Central memory CD8-positive, alpha-beta T cell (primary cell): ENCODE data around the gene PIK3R6.

Experiments used
- ATAC-seq: fragments of 150-1000 bp; cut with Tn5 transposase; replicated peaks from 2 replicates; pipeline ENCODE4 v1.10.0; 2022; ENCODE audit warnings: mild to moderate bottlenecking, moderate FRiP score, moderate number of reproducible peaks; ENCODE audit not compliant: poor library complexity, severe bottlenecking; ENCODE audit errors: extremely low read depth
- DNase-seq, 2 donors: peaks; one replicate each; pipeline ENCODE4 v3.0.0; 2021; ENCODE audit warnings: low spot score in 2 of 2
- H3K27ac Mint-ChIP-seq: one replicate; pipeline ENCODE4 v1.8.0; 2022; ENCODE audit warnings: low read depth, mild to moderate bottlenecking, moderate library complexity, mixed read lengths
- H3K27me3 Mint-ChIP-seq: one replicate; pipeline ENCODE4 v1.8.0; 2022; ENCODE audit warnings: mixed read lengths
- H3K36me3 Mint-ChIP-seq: one replicate; pipeline ENCODE4 v1.8.0; 2022; ENCODE audit warnings: mild to moderate bottlenecking, moderate library complexity, mixed read lengths; ENCODE audit not compliant: insufficient read depth
- H3K4me1 Mint-ChIP-seq: one replicate; pipeline ENCODE4 v1.8.0; 2022; ENCODE audit warnings: mixed read lengths
- H3K4me3 Mint-ChIP-seq: one replicate; pipeline ENCODE4 v1.8.0; 2022; ENCODE audit warnings: mild to moderate bottlenecking, moderate library complexity, mixed read lengths
- H3K9me3 Mint-ChIP-seq: one replicate; pipeline ENCODE4 v1.8.0; 2022; ENCODE audit warnings: mixed read lengths

Gene PIK3R6

GRCh38 chr17:8879410-8879809 is 11.9 kb upstream of the PIK3R6 start:
- Mint-ChIP-seq H3K4me1 (peaks cover 29% of the 10 kb centered on the region), H3K9me3 (no peaks in the 10 kb centered on the region), H3K4me3 (no peak overlapping the region), H3K36me3 (peaks cover 40% of the 10 kb centered on the region), H3K27ac (no peak overlapping the region), H3K27me3 (no peaks in the 10 kb centered on the region)
- DNase-seq (no peak), ATAC-seq (no peak)

- H3K27ac Mint-ChIP-seq: no peak overlapping the region
- no peak overlapping the region for H3K4me3 Mint-ChIP-seq
- H3K4me1 Mint-ChIP-seq: peaks cover 27% of the 10 kb centered on the region
Measured at GRCh38 chr17:8877984-8878383, 10.5 kb upstream of the PIK3R6 start.

GRCh38 chr17:8875957-8876356 is 8.5 kb upstream of the PIK3R6 start:
- Mint-ChIP-seq H3K36me3 (peaks cover 17% of the 10 kb centered on the region), H3K27me3 (no peaks in the 10 kb centered on the region), H3K4me1 (peaks cover 19% of the 10 kb centered on the region), H3K4me3 (no peak overlapping the region), H3K27ac (no peak overlapping the region), H3K9me3 (no peaks in the 10 kb centered on the region)
- DNase-seq (no peak), ATAC-seq (no peak)

More at GRCh38 chr17:8877984-8878383, 10.5 kb upstream of the PIK3R6 start:
- DNase-seq (no peak), ATAC-seq (no peak)
- Mint-ChIP-seq H3K36me3 (peaks cover 31% of the 10 kb centered on the region), H3K9me3 (no peaks in the 10 kb centered on the region), H3K27me3 (no peaks in the 10 kb centered on the region)

GRCh38 chr17:8875436-8875835 is 8.0 kb upstream of the PIK3R6 start:
- Mint-ChIP-seq H3K9me3 (no peaks in the 10 kb centered on the region), H3K4me1 (peaks cover 19% of the 10 kb centered on the region), H3K4me3 (no peak overlapping the region), H3K27ac (no peak overlapping the region), H3K36me3 (peaks cover 15% of the 10 kb centered on the region), H3K27me3 (no peaks in the 10 kb centered on the region)
- DNase-seq: no peak
- no peak for ATAC-seq

- ATAC-seq (no peak), DNase-seq (no peak)
- no peaks in the 10 kb centered on the region for H3K27me3 Mint-ChIP-seq
- H3K4me3 Mint-ChIP-seq: no peak overlapping the region
- H3K36me3 Mint-ChIP-seq: peaks cover 6% of the 10 kb centered on the region
- H3K4me1 Mint-ChIP-seq: peaks cover 28% of the 10 kb centered on the region
- H3K27ac Mint-ChIP-seq: no peak overlapping the region
- H3K9me3 Mint-ChIP-seq: no peaks in the 10 kb centered on the region
Measured at GRCh38 chr17:8873801-8874715, 6.6 kb upstream of the PIK3R6 start.

- no peak for DNase-seq
- peaks cover 32% of the 10 kb centered on the region for H3K4me1 Mint-ChIP-seq
- H3K9me3 Mint-ChIP-seq: no peaks in the 10 kb centered on the region
- no peak for ATAC-seq
- H3K4me3 Mint-ChIP-seq: no peak overlapping the region
- no peaks in the 10 kb centered on the region for H3K27me3 Mint-ChIP-seq
- no peak overlapping the region for H3K27ac Mint-ChIP-seq
- peaks cover 3% of the 10 kb centered on the region for H3K36me3 Mint-ChIP-seq
Measured at GRCh38 chr17:8872705-8873435, 5.4 kb upstream of the PIK3R6 start.

GRCh38 chr17:8872036-8872704 is 4.7 kb upstream of the PIK3R6 start:
- no peak for ATAC-seq
- peaks cover 2% of the 10 kb centered on the region for H3K36me3 Mint-ChIP-seq
- no peak for DNase-seq
- peaks cover 34% of the 10 kb centered on the region for H3K4me1 Mint-ChIP-seq
- no peaks in the 10 kb centered on the region for H3K9me3 Mint-ChIP-seq
- H3K27ac Mint-ChIP-seq: no peak overlapping the region
- H3K27me3 Mint-ChIP-seq: no peaks in the 10 kb centered on the region
- H3K4me3 Mint-ChIP-seq: no peak overlapping the region

GRCh38 chr17:8871081-8871581 is 3.7 kb upstream of the PIK3R6 start:
- Mint-ChIP-seq H3K4me1 (peaks cover 42% of the 10 kb centered on the region), H3K36me3 (no peaks in the 10 kb centered on the region), H3K4me3 (no peak overlapping the region), H3K9me3 (no peaks in the 10 kb centered on the region), H3K27ac (no peak overlapping the region), H3K27me3 (no peaks in the 10 kb centered on the region)
- ATAC-seq (no peak), DNase-seq (no peak)

GRCh38 chr17:8870406-8871040 is 3.0 kb upstream of the PIK3R6 start:
- ATAC-seq: no peak

GRCh38 chr17:8869114-8869815 is 1.8 kb upstream of the PIK3R6 start:
- Mint-ChIP-seq H3K27ac (peak overlapping the region; percentile 27), H3K36me3 (peaks cover 4% of the 10 kb centered on the region), H3K9me3 (no peaks in the 10 kb centered on the region), H3K4me1 (peaks cover 42% of the 10 kb centered on the region), H3K27me3 (no peaks in the 10 kb centered on the region), H3K4me3 (no peak overlapping the region)
- ATAC-seq (no peak), DNase-seq (no peak)

More at GRCh38 chr17:8870406-8871040, 3.0 kb upstream of the PIK3R6 start:
- DNase-seq: no peak
- peaks cover 42% of the 10 kb centered on the region for H3K4me1 Mint-ChIP-seq
- H3K4me3 Mint-ChIP-seq: no peak overlapping the region
- no peaks in the 10 kb centered on the region for H3K36me3 Mint-ChIP-seq
- H3K27me3 Mint-ChIP-seq: no peaks in the 10 kb centered on the region
- H3K27ac Mint-ChIP-seq: peak overlapping the region; percentile 52
- no peaks in the 10 kb centered on the region for H3K9me3 Mint-ChIP-seq

GRCh38 chr17:8868529-8868951 is 1.1 kb upstream of the PIK3R6 start:
- Mint-ChIP-seq H3K27ac (peak overlapping the region; percentile 27), H3K36me3 (peaks cover 4% of the 10 kb centered on the region), H3K4me1 (peaks cover 37% of the 10 kb centered on the region), H3K9me3 (no peaks in the 10 kb centered on the region), H3K4me3 (peak overlapping the region; percentile 43), H3K27me3 (no peaks in the 10 kb centered on the region)
- DNase-seq (no peak), ATAC-seq (peak; percentile 62)
